GM06990 (cell line): Measurements from ENCODE around the gene TTC7B.

Source experiments
- DNase-seq: peaks from one replicate; pipeline ENCODE4 v3.0.0-alpha.2; 2011; ENCODE audit not compliant: insufficient read length; ENCODE audit errors: extremely low read depth
- H3K27me3 ChIP-seq: replicated peaks from 2 replicates; pipeline ENCODE4 v1.6.0; 2011; ENCODE audit warnings: low read length; ENCODE audit not compliant: control insufficient read depth, insufficient read depth
- H3K36me3 ChIP-seq: 2 replicates; pipeline ENCODE4 v1.5.1; 2011; ENCODE audit warnings: low read length; ENCODE audit not compliant: control insufficient read depth, insufficient read depth
- H3K4me3 ChIP-seq: replicated peaks from 2 replicates; pipeline ENCODE4 v1.5.1; 2011; ENCODE audit warnings: low read depth, mild to moderate bottlenecking, control low read depth, low read length
- TF ChIP-seq, protein P1 (sequence below): IDR thresholded peaks from 2 replicates; pipeline ENCODE4 v1.5.1; 2011; ENCODE audit warnings: low read length, control low read depth, mild to moderate bottlenecking, inconsistent platforms; ENCODE audit not compliant: insufficient read depth, poor library complexity, severe bottlenecking

Gene TTC7B

DNA sequence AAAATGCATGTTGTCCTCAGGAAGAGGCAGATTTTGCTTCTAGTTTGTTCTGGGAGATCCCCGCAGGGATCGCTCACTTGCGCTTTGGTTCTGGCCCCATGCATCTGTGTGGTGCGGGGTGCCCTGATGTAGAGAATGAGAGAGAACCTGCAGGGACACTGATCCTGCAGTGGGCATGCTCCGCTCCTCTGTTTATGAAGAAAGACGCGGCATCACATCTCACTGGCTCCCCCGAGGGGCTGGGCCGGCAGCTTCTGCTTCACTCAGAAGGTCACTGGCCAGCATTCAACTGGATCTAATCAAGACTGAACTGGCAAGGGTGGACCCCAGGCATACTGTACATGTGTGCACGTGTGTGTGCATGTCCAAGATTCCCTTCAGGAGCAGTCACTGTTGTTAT lies 255.2 kb downstream of the TTC7B start:
- no peak for DNase-seq
- H3K4me3 ChIP-seq = no peak overlapping the region
- TF ChIP-seq, protein P1, sequence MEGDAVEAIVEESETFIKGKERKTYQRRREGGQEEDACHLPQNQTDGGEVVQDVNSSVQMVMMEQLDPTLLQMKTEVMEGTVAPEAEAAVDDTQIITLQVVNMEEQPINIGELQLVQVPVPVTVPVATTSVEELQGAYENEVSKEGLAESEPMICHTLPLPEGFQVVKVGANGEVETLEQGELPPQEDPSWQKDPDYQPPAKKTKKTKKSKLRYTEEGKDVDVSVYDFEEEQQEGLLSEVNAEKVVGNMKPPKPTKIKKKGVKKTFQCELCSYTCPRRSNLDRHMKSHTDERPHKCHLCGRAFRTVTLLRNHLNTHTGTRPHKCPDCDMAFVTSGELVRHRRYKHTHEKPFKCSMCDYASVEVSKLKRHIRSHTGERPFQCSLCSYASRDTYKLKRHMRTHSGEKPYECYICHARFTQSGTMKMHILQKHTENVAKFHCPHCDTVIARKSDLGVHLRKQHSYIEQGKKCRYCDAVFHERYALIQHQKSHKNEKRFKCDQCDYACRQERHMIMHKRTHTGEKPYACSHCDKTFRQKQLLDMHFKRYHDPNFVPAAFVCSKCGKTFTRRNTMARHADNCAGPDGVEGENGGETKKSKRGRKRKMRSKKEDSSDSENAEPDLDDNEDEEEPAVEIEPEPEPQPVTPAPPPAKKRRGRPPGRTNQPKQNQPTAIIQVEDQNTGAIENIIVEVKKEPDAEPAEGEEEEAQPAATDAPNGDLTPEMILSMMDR = no peak
- no peaks in the 10 kb centered on the region for H3K36me3 ChIP-seq
- no peaks in the 10 kb centered on the region; the same call in 1 of the 2 replicates for H3K27me3 ChIP-seq

DNA sequence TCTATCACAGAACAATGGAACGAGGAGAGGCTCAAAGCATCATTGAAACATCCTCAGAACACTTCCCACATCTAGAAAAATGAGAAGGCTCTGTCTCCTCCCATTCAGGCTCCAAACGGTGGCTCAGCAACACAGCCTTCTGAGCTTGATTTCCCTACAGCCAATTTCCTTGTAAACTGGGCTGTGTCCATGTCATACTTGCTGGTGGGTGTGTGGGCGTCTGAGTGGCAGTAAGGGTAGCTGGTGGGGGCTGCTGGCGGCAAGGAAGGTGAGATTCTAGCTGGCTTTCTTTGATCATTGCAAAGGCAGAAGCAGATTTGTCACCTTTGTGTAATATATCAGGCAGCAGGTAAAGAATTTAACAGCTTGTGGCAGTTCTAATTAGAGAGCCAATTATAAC lies 255.7 kb downstream of the TTC7B start:
- DNase-seq = no peak
- TF ChIP-seq, protein P1 = no peak
- no peak overlapping the region for H3K4me3 ChIP-seq
- no peaks in the 10 kb centered on the region for H3K36me3 ChIP-seq
- no peaks in the 10 kb centered on the region; the same call in 1 of the 2 replicates for H3K27me3 ChIP-seq

DNA sequence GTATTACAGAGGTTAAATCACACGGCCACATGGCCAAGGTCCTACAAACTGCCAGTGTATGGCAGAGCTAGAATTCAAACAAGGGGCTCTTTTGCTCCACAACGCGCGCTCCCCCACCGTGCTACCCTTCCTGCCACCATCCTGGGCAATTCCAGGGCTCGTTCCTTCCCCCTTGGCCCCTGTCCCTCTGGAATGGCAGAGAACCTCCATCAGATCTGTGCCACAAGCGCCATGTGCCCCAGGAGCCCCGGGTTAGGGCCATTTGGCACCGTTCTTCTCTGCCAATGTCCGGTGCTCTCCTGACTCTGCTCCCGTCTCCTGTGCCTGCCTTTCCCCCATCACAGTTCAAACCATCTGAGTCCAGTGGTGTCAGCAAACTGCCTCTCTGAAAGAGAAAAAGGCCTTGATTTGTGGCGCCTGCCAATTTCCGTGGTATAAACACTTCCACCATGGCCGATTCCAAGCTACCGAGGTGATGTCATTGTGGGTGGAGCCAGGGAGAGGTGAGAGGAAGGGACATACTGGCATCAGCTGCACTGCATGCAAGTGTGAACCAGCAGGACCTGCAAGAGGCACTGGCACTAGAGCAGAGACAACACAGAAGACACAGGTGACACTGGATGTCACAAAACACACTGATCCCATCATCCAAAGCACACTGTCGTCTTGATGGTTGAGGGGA lies 256.3 kb downstream of the TTC7B start:
- H3K27me3 ChIP-seq = no peaks in the 10 kb centered on the region; the same call in 1 of the 2 replicates
- no peak for DNase-seq
- H3K4me3 ChIP-seq = no peak overlapping the region
- no peaks in the 10 kb centered on the region for H3K36me3 ChIP-seq
- TF ChIP-seq, protein P1 = no peak

GRCh38 chr14:90558983-90559590 lies 257.1 kb downstream of the TTC7B start:
- TF ChIP-seq, protein P1 = no peak
- Histone ChIP-seq H3K36me3 (no peaks in the 10 kb centered on the region), H3K4me3 (no peak overlapping the region), H3K27me3 (no peaks in the 10 kb centered on the region; the same call in 1 of the 2 replicates)
- DNase-seq = no peak

- H3K36me3 ChIP-seq = no peaks in the 10 kb centered on the region
- DNase-seq = no peak
- no peaks in the 10 kb centered on the region; the same call in 1 of the 2 replicates for H3K27me3 ChIP-seq
- H3K4me3 ChIP-seq = no peak overlapping the region
- TF ChIP-seq, protein P1 = no peak
Observed at GRCh38 chr14:90558041-90558982, 257.9 kb downstream of the TTC7B start.
